GM12891 (cell line): ENCODE measurements around the gene SSH2.

Experiments
- PAX5 ChIP-seq: IDR thresholded peaks from 2 replicates; pipeline ENCODE4 v1.6.1; 2011; ENCODE audit warnings: low read length, moderate library complexity, mild to moderate bottlenecking; ENCODE audit not compliant: insufficient read depth, severe bottlenecking
- POLR2A ChIP-seq: IDR thresholded peaks from 2 replicates; pipeline ENCODE4 v1.6.1; 2011; ENCODE audit warnings: low read depth, low read length, control low read depth
- POLR2AphosphoS5 ChIP-seq: IDR thresholded peaks from 2 replicates; pipeline ENCODE4 v1.6.1; 2011; ENCODE audit warnings: low read depth, low read length, control low read depth
- POU2F2 ChIP-seq: IDR thresholded peaks from 2 replicates; pipeline ENCODE4 v1.6.1; 2011; ENCODE audit warnings: low read depth, mild to moderate bottlenecking, control low read depth, low read length, moderate library complexity
- SPI1 ChIP-seq: IDR thresholded peaks from 2 replicates; pipeline ENCODE4 v1.6.1; 2011; ENCODE audit warnings: low read depth, low read length, control low read depth
- TAF1 ChIP-seq: IDR thresholded peaks from 2 replicates; pipeline ENCODE4 v1.6.1; 2011; ENCODE audit warnings: low read depth, low read length, control low read depth

- TF ChIP-seq POLR2A (no peak), POLR2AphosphoS5 (no peak), SPI1 (no peak), TAF1 (no peak), POU2F2 (no peak), PAX5 (no peak)
These were observed 187.9 kb downstream of the SSH2 start for GRCh38 chr17:29742210-29742513.
